Body of pancreas (tissue), 4 donors: ENCODE results near the gene ZNF117.
"Not testable (repeated sequence)": the region's sequence is repeated elsewhere in the genome, so short reads cannot be mapped to it uniquely, and the experiment has no call there.

Experiments
- POLR2A ChIP-seq, 3 donors: fragments of 450-650 bp; IDR thresholded peaks; one replicate each; pipeline ENCODE4 v1.6.1; 2016; ENCODE audit warnings: antibody characterized with exemption in 3 of 3, mild to moderate bottlenecking in 2 of 3
- TF ChIP-seq, protein P1 (sequence below), 7 experiments: fragments of 450-650 bp in 4 of 7; fragments of 200-600 bp in 3 of 7; sonication (generic) in 3 of 7; IDR thresholded peaks; one replicate each; pipeline ENCODE4 v1.5.1; 2016 to 2019; ENCODE audit warnings: antibody characterized with exemption in 7 of 7

DNA sequence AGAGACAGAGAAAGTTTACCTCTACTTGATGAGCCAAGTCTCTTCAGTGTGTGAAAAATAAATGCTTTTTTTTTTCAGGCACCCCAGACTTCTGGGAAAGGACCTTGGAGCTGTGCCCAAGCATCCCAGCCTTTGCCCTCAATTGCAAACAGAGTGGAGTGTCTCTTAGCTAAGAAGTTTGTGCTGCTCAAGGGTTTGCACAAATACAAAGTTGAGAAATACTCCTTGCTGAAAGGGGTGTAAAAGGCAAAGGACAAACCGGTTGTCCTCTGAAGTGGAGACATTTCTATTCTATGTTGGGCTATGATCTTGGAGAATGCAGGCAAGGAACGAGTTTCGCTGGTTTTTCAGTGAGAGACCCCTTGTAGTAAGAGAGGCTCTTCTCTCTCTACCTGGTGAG is 30.1 kb upstream of the ZNF117 start:
- TF ChIP-seq, protein P1, sequence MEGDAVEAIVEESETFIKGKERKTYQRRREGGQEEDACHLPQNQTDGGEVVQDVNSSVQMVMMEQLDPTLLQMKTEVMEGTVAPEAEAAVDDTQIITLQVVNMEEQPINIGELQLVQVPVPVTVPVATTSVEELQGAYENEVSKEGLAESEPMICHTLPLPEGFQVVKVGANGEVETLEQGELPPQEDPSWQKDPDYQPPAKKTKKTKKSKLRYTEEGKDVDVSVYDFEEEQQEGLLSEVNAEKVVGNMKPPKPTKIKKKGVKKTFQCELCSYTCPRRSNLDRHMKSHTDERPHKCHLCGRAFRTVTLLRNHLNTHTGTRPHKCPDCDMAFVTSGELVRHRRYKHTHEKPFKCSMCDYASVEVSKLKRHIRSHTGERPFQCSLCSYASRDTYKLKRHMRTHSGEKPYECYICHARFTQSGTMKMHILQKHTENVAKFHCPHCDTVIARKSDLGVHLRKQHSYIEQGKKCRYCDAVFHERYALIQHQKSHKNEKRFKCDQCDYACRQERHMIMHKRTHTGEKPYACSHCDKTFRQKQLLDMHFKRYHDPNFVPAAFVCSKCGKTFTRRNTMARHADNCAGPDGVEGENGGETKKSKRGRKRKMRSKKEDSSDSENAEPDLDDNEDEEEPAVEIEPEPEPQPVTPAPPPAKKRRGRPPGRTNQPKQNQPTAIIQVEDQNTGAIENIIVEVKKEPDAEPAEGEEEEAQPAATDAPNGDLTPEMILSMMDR (IDR thresholded peaks at IDR 0.05): not testable (repeated sequence)
- TF ChIP-seq POLR2A (IDR thresholded peaks at IDR 0.05): not testable (repeated sequence)
